ENCODE data around the gene YWHAE.
"Not testable (repeated sequence)": the region's sequence is repeated elsewhere in the genome, so short reads cannot be mapped to it uniquely, and the experiment has no call there.

The YWHAE gene

DNA sequence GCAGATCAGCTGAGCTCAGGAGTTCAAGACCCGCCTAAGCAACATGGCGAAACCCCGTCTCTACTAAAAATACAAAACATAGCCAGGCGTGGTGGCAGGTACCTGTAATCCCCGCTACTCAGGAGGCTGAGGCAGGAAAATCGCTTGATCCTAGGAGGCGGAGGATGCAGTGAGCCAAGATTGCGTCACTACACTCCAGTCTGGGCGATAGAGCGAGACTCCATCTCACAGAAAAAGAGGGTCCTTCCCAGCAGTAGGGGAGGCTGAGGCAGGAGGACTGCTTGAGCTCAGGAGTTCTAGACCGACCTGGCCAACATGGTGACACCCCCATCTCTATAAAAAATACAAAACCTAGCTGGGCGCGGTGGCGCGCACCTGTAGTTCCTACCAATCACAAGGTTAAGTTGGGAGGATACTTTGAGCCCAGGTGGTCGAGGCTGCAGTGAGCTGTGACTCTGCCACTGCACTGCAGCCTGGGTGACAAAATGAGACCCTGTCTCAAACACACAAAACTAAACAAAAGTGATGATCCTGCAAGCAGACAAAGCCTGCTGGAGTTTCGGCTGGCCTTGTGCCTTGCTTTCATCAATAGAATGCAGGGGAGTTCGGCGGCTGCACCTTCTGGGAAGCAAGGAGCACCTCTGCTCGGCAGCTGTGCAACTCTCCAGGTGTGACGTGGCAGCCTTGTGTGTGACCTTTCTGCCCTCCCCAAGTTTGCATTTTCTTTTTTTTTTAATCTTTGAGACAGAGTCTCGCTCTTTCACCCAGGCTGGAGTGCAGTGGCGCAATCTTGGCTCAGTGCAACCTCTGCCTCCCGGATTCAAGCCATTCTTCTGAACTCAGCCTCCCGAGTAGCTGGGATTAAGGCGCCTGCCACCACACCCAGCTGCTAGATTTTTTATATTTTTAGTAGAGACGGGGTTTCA is 12.4 kb upstream of the YWHAE start:
- DNase-seq = no peak

DNA sequence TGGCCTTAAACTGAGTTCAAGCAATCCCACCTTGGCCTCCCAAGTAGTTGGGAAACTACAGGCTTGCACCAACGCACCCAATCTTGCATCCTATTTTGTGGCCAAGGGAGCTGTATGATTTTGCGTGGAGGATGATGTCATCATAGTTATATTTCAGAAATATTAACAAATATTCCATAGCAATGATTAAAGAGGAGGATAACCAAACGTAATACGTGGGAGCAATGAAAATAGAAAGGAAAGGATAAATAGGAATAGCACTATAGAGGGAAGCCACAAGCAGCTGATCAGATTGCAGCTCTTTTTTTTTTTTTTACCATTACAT is 2.2 kb upstream of the YWHAE start:
- no peak for DNase-seq

GRCh38 chr17:1398931-1399678 is 917 bp downstream of the YWHAE start:
- DNase-seq = no peak

DNA sequence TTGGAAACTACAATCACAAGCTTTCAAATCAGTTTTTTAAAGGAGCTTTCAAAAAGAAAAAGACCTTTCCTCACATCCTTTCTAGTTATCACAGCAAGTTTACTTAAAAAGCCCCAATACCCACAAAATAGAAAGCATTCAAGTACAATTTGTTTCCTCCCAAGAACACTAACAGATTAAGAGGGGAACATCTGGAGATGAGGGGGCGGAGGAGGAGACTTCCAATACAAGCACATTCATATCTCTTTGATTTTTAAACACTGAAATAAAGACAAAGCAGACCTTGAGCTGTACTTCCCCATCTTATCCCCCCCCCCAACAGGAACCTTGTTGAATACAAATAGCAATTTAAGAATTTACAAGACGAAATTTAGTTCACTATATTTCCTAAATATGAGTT is 2.0 kb downstream of the YWHAE start:
- DNase-seq = no peak

GRCh38 chr17:1395876-1396665 is 4.0 kb downstream of the YWHAE start:
- DNase-seq = not testable (repeated sequence)

GRCh38 chr17:1391577-1391976 is 8.4 kb downstream of the YWHAE start:
- no peak for DNase-seq

- no peak for DNase-seq
Measured at GRCh38 chr17:1390432-1391367, 9.3 kb downstream of the YWHAE start.

DNA sequence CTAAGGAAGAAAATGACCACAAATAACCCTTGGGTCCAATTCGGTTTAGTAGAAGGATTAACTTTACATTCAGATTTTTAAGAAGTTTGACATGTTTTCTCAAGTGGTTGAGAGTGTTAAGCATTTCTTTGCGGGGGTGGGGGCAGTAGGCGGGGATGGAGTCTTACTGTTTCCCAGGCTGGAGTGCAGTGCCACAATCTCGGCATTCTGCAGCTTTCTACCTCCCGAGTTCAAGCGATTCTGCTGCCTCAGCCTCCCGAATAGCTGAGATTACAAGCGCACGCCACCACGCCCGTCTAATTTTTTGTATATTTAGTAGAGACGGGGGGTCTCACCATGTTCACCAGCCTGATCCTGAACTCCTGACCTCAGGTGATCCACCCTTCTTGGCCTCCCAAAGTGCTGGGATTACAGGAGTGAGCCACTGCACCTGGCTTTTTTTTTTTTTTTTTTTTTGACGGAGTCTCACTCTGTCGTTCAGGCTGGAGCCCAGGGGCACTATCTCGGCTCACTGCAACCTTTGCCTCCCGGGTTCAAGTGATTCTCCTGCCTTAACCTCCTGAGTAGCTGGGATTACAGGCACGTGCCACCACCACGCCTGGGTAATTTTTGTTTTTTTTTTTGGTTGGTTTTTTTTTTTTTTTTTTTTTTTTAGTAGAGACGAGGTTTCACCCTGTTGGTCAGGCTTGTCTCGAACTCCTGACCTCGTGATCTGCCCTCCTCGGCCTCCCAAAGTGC is 12.4 kb downstream of the YWHAE start:
- not testable (repeated sequence) for DNase-seq

DNA sequence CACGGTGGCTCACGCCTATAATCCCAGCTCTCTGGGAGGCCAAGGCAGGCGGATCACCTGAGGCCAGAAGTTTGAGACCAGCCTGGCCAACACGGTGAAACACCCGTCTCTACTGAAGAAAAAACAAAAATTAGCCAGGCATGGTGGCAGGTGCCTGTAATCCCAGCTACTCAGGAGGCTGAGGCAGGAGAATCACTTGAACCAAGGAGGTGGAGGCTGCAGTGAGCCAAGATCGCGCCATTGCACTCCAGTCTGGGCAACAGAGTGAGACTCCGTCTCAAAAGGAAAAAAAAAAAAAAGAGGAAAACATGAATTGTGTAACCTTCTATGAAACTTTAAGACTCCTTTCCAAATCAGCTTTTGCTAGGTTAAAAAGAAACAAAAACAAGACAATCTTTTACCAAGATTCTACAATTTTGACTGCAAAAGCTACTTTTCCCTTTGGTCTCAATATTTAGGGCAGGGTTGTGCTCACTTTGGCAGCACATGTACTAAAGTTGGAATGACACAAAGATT is 13.3 kb downstream of the YWHAE start:
- not testable (repeated sequence) for DNase-seq

GRCh38 chr17:1386265-1386664 is 13.8 kb downstream of the YWHAE start:
- no peak for DNase-seq

DNA sequence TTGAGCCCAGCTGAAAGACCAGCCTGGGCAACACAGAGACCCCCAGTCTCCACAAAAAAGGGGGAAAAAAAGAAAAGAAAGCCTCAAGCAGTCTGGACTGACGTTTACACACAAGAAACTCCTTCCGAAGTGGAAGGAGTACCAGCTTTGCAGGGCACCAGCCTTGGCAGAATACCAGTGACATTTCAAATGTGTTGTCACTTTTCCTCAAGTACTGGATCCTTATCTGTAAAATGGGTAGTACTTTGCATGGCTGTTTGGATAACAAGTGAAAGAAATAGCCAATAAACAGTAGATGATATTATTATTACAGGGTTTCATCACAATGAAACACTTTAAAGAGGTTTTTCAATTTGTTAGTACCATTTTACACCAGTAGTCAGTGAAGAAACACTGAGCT is 14.2 kb downstream of the YWHAE start:
- DNase-seq = no peak

GRCh38 chr17:1384905-1385435 is 15.1 kb downstream of the YWHAE start:
- DNase-seq = no peak

DNA sequence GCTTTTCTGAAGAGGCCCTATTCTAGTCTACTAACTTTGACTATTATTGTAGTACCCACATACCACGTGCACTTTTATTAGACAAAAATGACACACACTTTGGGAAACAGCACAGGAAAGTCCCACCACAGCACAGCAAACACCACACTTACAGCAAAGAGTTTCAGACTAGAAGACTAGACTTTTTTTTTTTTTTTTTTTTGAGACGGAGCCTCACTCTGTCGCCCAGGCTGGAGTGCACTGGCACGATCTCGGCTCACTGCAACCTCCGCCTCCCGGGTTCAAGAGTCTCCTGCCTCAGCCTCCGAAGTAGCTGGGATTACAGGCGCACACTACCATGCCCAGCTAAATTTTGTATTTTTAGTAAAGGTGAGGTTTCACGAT is 20.1 kb downstream of the YWHAE start:
- DNase-seq = no peak

DNA sequence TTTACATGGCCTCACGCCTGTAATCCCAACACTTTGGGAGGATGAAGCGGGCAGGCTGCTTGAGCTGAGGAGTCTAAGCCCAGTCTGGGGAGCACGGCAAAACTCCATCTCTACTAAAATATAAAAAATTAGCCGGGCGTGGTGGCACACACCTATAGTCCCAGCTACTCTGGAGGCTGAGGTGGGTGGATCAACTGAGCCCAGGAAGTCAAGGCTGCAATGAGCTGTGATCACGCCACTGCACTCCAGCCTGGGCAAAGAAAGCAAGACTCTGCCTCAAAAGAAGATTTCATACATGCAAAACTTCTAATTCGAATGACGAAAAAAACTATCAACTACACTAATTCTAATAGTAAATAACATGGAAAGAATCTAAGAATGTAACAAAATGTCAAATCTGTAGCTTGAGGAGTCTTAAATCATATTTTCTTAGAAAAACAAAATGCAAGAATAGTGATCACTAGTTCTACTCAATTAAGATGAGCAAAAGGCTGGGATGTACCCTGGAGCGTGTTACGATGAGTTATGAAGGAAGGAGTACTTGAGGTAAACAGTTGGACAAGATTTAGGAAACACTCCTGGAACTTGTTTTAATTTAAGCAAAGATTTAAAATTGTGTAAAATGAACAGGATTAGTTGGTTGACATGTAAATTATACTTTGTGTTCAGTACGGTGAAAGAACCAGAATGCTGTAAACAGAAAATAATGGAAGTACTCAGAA is 20.7 kb downstream of the YWHAE start:
- DNase-seq = no peak

- DNase-seq = not testable (repeated sequence)
Measured at GRCh38 chr17:1378476-1378860, 21.6 kb downstream of the YWHAE start.

DNA sequence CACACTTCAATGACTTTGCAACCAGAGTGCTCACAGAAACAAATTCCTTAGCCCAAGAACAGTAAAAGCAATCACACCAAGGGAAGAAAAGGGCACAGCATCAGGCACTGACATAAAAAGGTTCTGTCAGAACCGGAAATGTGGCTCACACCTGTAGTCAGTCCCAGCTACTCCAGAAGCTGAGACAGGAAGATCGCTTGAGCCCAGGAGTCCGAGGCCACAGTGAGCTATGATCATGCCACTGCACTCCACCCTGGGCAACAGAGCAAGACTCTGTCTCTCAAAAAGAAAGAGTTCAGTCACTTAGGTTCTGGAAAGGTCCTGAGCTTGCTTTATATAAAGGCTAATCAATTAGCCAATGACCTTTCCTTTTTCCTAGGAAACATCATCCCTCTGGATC is 22.7 kb downstream of the YWHAE start:
- no peak for DNase-seq

- DNase-seq = no peak
Measured at GRCh38 chr17:1376061-1376460, 24.0 kb downstream of the YWHAE start.

DNA sequence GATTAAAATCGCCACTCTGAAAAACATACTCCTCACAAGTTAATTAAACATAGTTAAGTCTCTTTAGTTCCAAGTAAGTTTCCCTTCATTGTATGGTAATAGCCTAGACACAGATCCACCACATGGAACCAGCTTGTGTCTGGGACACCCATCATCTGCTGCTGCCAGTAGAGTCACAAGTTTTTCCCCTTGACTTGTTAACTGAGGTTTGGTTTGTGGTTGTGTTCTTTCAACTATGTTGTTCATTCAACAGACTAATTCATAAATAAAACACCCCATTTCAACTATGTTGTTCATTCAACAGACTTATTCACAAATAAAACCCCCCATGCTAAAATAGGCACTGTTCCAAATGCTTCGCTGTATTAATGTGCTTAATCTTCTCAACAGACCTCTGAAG is 24.4 kb downstream of the YWHAE start:
- DNase-seq = no peak

DNA sequence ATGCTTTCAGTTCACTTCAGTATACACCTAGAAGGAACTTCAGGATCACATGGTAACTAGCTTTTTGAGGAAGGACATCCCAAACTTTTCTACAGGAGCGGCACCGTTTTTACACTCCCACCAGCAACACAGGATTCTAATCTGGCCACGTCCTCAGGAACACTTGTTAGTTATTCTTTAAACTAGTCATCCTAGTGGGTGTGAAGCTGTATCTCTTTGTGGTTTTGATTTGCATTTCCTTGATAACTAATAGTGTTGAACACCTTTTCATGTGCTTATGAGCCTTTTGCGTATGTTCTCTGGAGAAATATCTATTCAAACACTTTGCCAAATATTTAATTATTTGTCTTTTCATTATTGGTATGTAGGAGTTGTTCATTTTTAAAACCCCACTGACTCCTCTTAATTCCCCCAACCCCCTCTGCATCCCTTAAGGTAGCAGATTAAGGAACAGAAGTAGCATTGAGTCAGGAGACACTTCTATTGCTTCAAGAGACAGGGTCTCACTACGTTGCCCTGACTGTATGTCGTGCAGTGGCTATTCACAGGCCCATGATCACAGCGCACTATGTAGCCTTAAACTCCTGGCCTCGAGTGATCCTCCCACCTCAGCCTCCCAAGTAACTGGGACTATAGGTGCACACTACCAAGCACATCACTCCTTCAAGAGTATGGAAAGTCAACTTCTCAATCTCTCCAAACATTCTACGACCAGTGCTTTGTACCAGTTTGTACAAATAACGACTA is 25.4 kb downstream of the YWHAE start:
- no peak for DNase-seq
